HEK293 (cell line): ENCODE data around the gene KRTAP5-1.

Source experiments
- BCL11B ChIP-seq: fragments of 450-650 bp; formaldehyde crosslinking; IDR thresholded peaks from 2 replicates; pipeline ENCODE4 v1.5.1; 2016; ENCODE audit warnings: low read depth, missing biosample characterization, missing genetic modification characterization
- GLIS1 ChIP-seq: fragments of 450-650 bp; formaldehyde crosslinking; IDR thresholded peaks from 2 replicates; pipeline ENCODE4 v1.5.1; 2016; ENCODE audit warnings: missing biosample characterization, missing genetic modification characterization
- IKZF3 ChIP-seq: fragments of 450-650 bp; IDR thresholded peaks from 2 replicates; pipeline ENCODE4 v1.5.0; 2018; ENCODE audit warnings: missing biosample characterization, mild to moderate bottlenecking, missing genetic modification characterization, moderate library complexity
- KLF8 ChIP-seq: fragments of 450-650 bp; formaldehyde crosslinking; IDR thresholded peaks from 2 replicates; pipeline ENCODE4 v1.5.1; 2016; ENCODE audit warnings: missing biosample characterization, missing genetic modification characterization
- OVOL3 ChIP-seq: fragments of 450-650 bp; formaldehyde crosslinking; IDR thresholded peaks from 2 replicates; pipeline ENCODE4 v1.5.1; 2016; ENCODE audit warnings: missing biosample characterization, missing genetic modification characterization
- REPIN1 ChIP-seq: fragments of 450-650 bp; formaldehyde crosslinking; IDR thresholded peaks from 2 replicates; pipeline ENCODE4 v1.5.1; 2017; ENCODE audit warnings: missing biosample characterization, missing genetic modification characterization, low read depth
- SP2 ChIP-seq: fragments of 450-650 bp; formaldehyde crosslinking; IDR thresholded peaks from 2 replicates; pipeline ENCODE4 v1.5.1; 2016; ENCODE audit warnings: missing biosample characterization, missing genetic modification characterization
- SP7 ChIP-seq: fragments of 450-650 bp; formaldehyde crosslinking; IDR thresholded peaks from 2 replicates; pipeline ENCODE4 v1.5.1; 2016; ENCODE audit warnings: missing biosample characterization, missing genetic modification characterization
- WT1 ChIP-seq: fragments of 450-650 bp; formaldehyde crosslinking; IDR thresholded peaks from 2 replicates; pipeline ENCODE4 v1.5.1; 2016; ENCODE audit warnings: missing biosample characterization, missing genetic modification characterization
- ZFHX2 ChIP-seq: fragments of 450-650 bp; formaldehyde crosslinking; conservative IDR thresholded peaks from 2 replicates; pipeline ENCODE4 v1.5.1; 2016; ENCODE audit warnings: missing biosample characterization, missing genetic modification characterization
- ZNF121 ChIP-seq: fragments of 450-650 bp; formaldehyde crosslinking; IDR thresholded peaks from 2 replicates; pipeline ENCODE4 v1.5.1; 2016; ENCODE audit warnings: missing biosample characterization, missing genetic modification characterization
- ZNF157 ChIP-seq: fragments of 450-650 bp; formaldehyde crosslinking; IDR thresholded peaks from 2 replicates; pipeline ENCODE4 v1.5.1; 2016; ENCODE audit warnings: missing biosample characterization, missing genetic modification characterization
- ZNF169 ChIP-seq: fragments of 450-650 bp; formaldehyde crosslinking; IDR thresholded peaks from 2 replicates; pipeline ENCODE4 v1.5.1; 2016; ENCODE audit warnings: missing biosample characterization, missing genetic modification characterization
- ZNF2 ChIP-seq: fragments of 450-650 bp; formaldehyde crosslinking; IDR thresholded peaks from 2 replicates; pipeline ENCODE4 v1.5.1; 2016; ENCODE audit warnings: missing biosample characterization, missing genetic modification characterization
- ZNF26 ChIP-seq: fragments of 450-650 bp; formaldehyde crosslinking; IDR thresholded peaks from 2 replicates; pipeline ENCODE4 v1.5.1; 2016; ENCODE audit warnings: missing biosample characterization, missing genetic modification characterization
- ZNF274 ChIP-seq, 2 experiments: fragments of 200-500 bp in 1 of 2; fragments of 450-650 bp in 1 of 2; sonication (Bioruptor generic) in 1 of 2; formaldehyde crosslinking in 1 of 2; IDR thresholded peaks; 2 replicates each; pipeline versions ENCODE4 v1.5.1 to v1.6.1; 2014 to 2016; ENCODE audit warnings: borderline replicate concordance in 1 of 2, inconsistent platforms in 1 of 2, low read length in 1 of 2, missing biosample characterization in 1 of 2, missing genetic modification characterization in 1 of 2
- ZNF302 ChIP-seq: fragments of 450-650 bp; formaldehyde crosslinking; IDR thresholded peaks from 2 replicates; pipeline ENCODE4 v1.5.1; 2016; ENCODE audit warnings: missing biosample characterization, missing genetic modification characterization, low read depth
- ZNF394 ChIP-seq: fragments of 450-650 bp; formaldehyde crosslinking; IDR thresholded peaks from 2 replicates; pipeline ENCODE4 v1.5.1; 2016; ENCODE audit warnings: missing biosample characterization, missing genetic modification characterization, mild to moderate bottlenecking, moderate library complexity, borderline replicate concordance
- ZNF398 ChIP-seq: fragments of 450-650 bp; formaldehyde crosslinking; IDR thresholded peaks from 2 replicates; pipeline ENCODE4 v1.5.1; 2017; ENCODE audit warnings: missing biosample characterization, missing genetic modification characterization
- ZNF404 ChIP-seq: fragments of 450-650 bp; formaldehyde crosslinking; IDR thresholded peaks from 2 replicates; pipeline ENCODE4 v1.5.1; 2017; ENCODE audit warnings: missing biosample characterization, missing genetic modification characterization
- ZNF518A ChIP-seq: fragments of 450-650 bp; formaldehyde crosslinking; conservative IDR thresholded peaks from 2 replicates; pipeline ENCODE4 v1.5.1; 2016; ENCODE audit warnings: low read depth, missing biosample characterization, missing genetic modification characterization
- ZNF549 ChIP-seq: fragments of 450-650 bp; IDR thresholded peaks from 2 replicates; pipeline ENCODE4 v1.5.1; 2018; ENCODE audit warnings: missing biosample characterization, missing genetic modification characterization, mild to moderate bottlenecking, inconsistent platforms, moderate library complexity
- ZNF621 ChIP-seq: fragments of 450-650 bp; formaldehyde crosslinking; IDR thresholded peaks from 2 replicates; pipeline ENCODE4 v1.5.1; 2017; ENCODE audit warnings: missing biosample characterization, missing genetic modification characterization
- ZNF639 ChIP-seq: fragments of 450-650 bp; formaldehyde crosslinking; IDR thresholded peaks from 2 replicates; pipeline ENCODE4 v1.5.1; 2016; ENCODE audit warnings: missing biosample characterization, missing genetic modification characterization
- ZNF837 ChIP-seq: fragments of 450-650 bp; formaldehyde crosslinking; IDR thresholded peaks from 2 replicates; pipeline ENCODE4 v1.5.1; 2016; ENCODE audit warnings: missing biosample characterization, missing genetic modification characterization
- ZNF843 ChIP-seq: fragments of 450-650 bp; formaldehyde crosslinking; IDR thresholded peaks from 2 replicates; pipeline ENCODE4 v1.5.1; 2016; ENCODE audit warnings: missing biosample characterization, missing genetic modification characterization
- ZSCAN23 ChIP-seq: fragments of 450-650 bp; formaldehyde crosslinking; IDR thresholded peaks from 2 replicates; pipeline ENCODE4 v1.5.1; 2016; ENCODE audit warnings: missing biosample characterization, missing genetic modification characterization

The KRTAP5-1 gene

GRCh38 chr11:1564535-1565172, 20.4 kb downstream of the KRTAP5-1 start (continued):
- TF ChIP-seq ZNF121 (tag by site-specific recombination) (no peak), ZNF549 (tag by site-specific recombination) (no peak), SP7 (tag by site-specific recombination) (peak; percentile 70), BCL11B (tag by site-specific recombination) (no peak), ZNF302 (tag by site-specific recombination) (no peak), ZNF837 (tag by site-specific recombination) (no peak), REPIN1 (tag by site-specific recombination) (no peak), ZNF26 (tag by site-specific recombination) (no peak), ZNF518A (tag by site-specific recombination) (no peak), ZNF621 (tag by site-specific recombination) (no peak), GLIS1 (tag by site-specific recombination) (peak; percentile 95), ZNF398 (no peak; the same call in 1 of the 2 replicates), OVOL3 (no peak), ZNF394 (tag by site-specific recombination) (0 out of 2 replicates have a peak, but pooled peaks have one; percentile 19), WT1 (tag by site-specific recombination) (0 out of 2 replicates have a peak, but pooled peaks have one; percentile 31), ZSCAN23 (tag by site-specific recombination) (no peak), ZNF169 (tag by site-specific recombination) (no peak), ZNF157 (no peak), IKZF3 (peak; percentile 34; the same call in 1 of the 2 replicates), KLF8 (tag by site-specific recombination) (peak; percentile 35; the same call in 1 of the 2 replicates), ZNF274 (IDR thresholded peaks at IDR 0.05; ENCODE audit: low read length) (no peak), ZNF274 (tag by site-specific recombination; IDR thresholded peaks at IDR 0.05; ENCODE audit: borderline replicate concordance) (no peak), ZNF2 (tag by site-specific recombination) (no peak), ZNF843 (no peak), ZFHX2 (tag by site-specific recombination) (no peak), ZNF639 (tag by site-specific recombination) (0 out of 2 replicates have a peak, but pooled peaks have one; percentile 44), ZNF404 (tag by site-specific recombination) (no peak), SP2 (tag by site-specific recombination) (peak; percentile 87)
